ENCODE measurements around the gene OSTF1. TPM values are rescaled to one million over a fixed set of nuclear protein-coding genes. Genes with fewer than 3 reads are reported as not detected.

OSTF1 gene
- total RNA-seq, 1 experiment from 2014 or later = 32.1 TPM

GRCh38 chr9:75120686-75121085 lies 32.4 kb downstream of the OSTF1 start:
- DNase-seq (ENCODE audit: low spot score) = no peak

- no peak for DNase-seq (ENCODE audit: low spot score)
Measured at GRCh38 chr9:75121914-75122558, 33.7 kb downstream of the OSTF1 start.

GRCh38 chr9:75123696-75124095 lies 35.4 kb downstream of the OSTF1 start:
- DNase-seq (ENCODE audit: low spot score) = no peak

- DNase-seq (ENCODE audit: low spot score) = no peak
Measured at GRCh38 chr9:75128535-75128934, 40.2 kb downstream of the OSTF1 start.

- no peak for DNase-seq (ENCODE audit: low spot score)
Measured at GRCh38 chr9:75130172-75130571, 41.9 kb downstream of the OSTF1 start.

- no peak for DNase-seq (ENCODE audit: low spot score)
Measured at GRCh38 chr9:75130621-75131230, 42.4 kb downstream of the OSTF1 start.

GRCh38 chr9:75131700-75132099 lies 43.4 kb downstream of the OSTF1 start:
- DNase-seq (ENCODE audit: low spot score) = no peak

GRCh38 chr9:75132244-75132643 lies 43.9 kb downstream of the OSTF1 start:
- no peak for DNase-seq (ENCODE audit: low spot score)

- no peak for DNase-seq (ENCODE audit: low spot score)
Measured at GRCh38 chr9:75133396-75133795, 45.1 kb downstream of the OSTF1 start.

- DNase-seq (ENCODE audit: low spot score) = no peak
Measured at GRCh38 chr9:75134495-75134894, 46.2 kb downstream of the OSTF1 start.

GRCh38 chr9:75138260-75139040 lies 50.1 kb downstream of the OSTF1 start:
- no peak for DNase-seq (ENCODE audit: low spot score)

- no peak for DNase-seq (ENCODE audit: low spot score)
Measured at GRCh38 chr9:75139201-75139600, 50.9 kb downstream of the OSTF1 start.

GRCh38 chr9:75140261-75140660 lies 51.9 kb downstream of the OSTF1 start:
- DNase-seq (ENCODE audit: low spot score) = no peak

GRCh38 chr9:75142202-75142601 lies 53.9 kb downstream of the OSTF1 start:
- no peak for DNase-seq (ENCODE audit: low spot score)

- no peak for DNase-seq (ENCODE audit: low spot score)
Measured at GRCh38 chr9:75146229-75146628, 57.9 kb downstream of the OSTF1 start.

- no peak for DNase-seq (ENCODE audit: low spot score)
Measured at GRCh38 chr9:75147638-75148037, 59.3 kb downstream of the OSTF1 start.

GRCh38 chr9:75148561-75148960 lies 60.2 kb downstream of the OSTF1 start:
- no peak for DNase-seq (ENCODE audit: low spot score)

GRCh38 chr9:75149841-75150241 lies 61.5 kb downstream of the OSTF1 start:
- DNase-seq (ENCODE audit: low spot score) = no peak

- DNase-seq (ENCODE audit: low spot score) = no peak
Measured at GRCh38 chr9:75150512-75150911, 62.2 kb downstream of the OSTF1 start.

- no peak for DNase-seq (ENCODE audit: low spot score)
Measured at GRCh38 chr9:75152416-75152815, 64.1 kb downstream of the OSTF1 start.

- DNase-seq (ENCODE audit: low spot score) = no peak
Measured at GRCh38 chr9:75156858-75157257, 68.5 kb downstream of the OSTF1 start.

- no peak for DNase-seq (ENCODE audit: low spot score)
Measured at GRCh38 chr9:75161116-75161857, 73.0 kb downstream of the OSTF1 start.

Data from HT-29 (cell line).